ENCODE results near the gene STMN3.

Gene STMN3

GRCh38 chr20:63653041-63653973 lies at the start of gene STMN3:
Gene STMN3 (minus strand): TSS chr20:63653424. CDS start chr20:63653345, 79 bp downstream.
- DNase-seq, result no peak

- DNase-seq, result no peak
Observed at GRCh38 chr20:63702036-63702665, 48.9 kb upstream of the STMN3 start.

- DNase-seq, result no peak
Observed at GRCh38 chr20:63701329-63702035, 48.3 kb upstream of the STMN3 start.

- no peak for DNase-seq
Observed at GRCh38 chr20:63701051-63701328, 47.8 kb upstream of the STMN3 start.

DNA sequence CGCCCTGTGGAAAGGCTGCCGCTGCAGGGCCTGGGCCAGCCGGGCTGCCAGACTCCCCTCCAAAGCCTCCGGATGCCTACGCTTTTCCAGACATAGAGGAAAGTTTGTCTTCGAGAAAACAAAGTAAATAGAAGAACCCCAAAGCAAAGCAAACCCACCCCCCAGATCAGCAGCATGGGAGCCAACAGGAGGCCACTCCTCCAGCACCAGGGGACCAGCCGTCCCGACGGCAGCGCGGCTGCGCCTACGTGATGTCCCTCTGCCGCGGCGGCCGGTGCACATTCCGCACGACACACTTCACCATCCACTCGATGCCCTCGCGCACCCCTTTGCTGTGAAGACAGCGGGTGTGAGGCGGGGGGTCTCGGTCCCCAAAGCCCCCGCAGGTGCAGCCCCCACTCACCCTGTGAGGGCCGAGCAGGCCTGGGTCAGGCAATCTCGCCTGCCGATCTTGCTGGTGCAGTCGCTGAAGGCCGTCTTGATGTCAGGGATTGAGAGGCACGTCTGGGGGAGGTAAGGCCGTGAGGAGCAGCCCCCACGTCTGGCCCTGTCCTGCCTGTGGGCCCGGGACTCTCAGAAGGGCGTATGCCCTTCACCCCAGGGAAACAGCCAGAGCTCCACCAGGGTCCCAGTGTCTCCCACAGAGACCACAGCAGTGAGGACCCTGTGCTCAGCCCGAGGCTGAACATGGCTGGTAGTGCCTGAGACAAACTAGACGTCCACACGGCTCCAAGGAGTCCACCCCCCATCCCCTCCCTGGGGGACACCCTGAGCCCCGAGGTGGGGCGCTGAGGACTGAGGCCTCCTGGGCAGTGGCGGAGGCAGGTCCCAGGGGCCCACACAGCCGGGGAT lies 47.2 kb upstream of the STMN3 start:
- no peak for DNase-seq

GRCh38 chr20:63699466-63700198 lies 46.4 kb upstream of the STMN3 start:
- DNase-seq, result no peak

GRCh38 chr20:63698739-63699465 lies 45.7 kb upstream of the STMN3 start:
- no peak for DNase-seq

DNA sequence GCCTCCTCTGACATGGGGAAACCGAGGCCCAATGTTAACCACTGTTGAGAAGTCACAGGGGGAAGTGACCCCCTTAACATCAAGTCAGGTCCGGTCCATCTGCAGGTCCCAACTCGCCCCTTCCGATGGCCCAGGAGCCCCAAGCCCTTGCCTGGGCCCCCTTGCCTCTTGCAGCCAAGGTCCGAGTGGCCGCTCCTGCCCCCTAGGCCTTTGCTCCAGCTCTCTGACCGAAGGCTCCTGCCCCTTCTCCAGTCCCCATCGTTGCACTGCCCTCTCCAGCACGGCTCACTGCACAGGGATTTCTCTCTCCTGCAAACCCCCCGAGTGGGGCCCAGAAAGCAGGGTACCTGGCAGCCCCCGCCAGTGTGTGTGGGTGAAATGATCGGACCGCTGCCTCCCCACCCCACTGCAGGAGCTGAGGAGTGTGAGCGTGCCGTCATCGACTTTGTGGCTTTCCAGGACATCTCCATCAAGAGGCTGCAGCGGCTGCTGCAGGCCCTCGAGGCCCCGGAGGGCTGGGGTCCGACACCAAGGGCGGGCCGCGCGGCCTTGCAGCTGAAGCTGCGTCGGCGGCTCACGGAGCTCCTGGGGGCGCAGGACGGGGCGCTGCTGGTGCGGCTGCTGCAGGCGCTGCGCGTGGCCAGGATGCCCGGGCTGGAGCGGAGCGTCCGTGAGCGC lies 44.8 kb upstream of the STMN3 start:
- no peak for DNase-seq

DNA sequence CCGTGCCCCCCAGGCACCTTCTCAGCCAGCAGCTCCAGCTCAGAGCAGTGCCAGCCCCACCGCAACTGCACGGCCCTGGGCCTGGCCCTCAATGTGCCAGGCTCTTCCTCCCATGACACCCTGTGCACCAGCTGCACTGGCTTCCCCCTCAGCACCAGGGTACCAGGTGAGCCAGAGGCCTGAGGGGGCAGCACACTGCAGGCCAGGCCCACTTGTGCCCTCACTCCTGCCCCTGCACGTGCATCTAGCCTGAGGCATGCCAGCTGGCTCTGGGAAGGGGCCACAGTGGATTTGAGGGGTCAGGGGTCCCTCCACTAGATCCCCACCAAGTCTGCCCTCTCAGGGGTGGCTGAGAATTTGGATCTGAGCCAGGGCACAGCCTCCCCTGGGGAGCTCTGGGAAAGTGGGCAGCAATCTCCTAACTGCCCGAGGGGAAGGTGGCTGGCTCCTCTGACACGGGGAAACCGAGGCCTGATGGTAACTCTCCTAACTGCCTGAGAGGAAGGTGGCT lies 44.2 kb upstream of the STMN3 start:
- no peak for DNase-seq

GRCh38 chr20:63696628-63697356 lies 43.6 kb upstream of the STMN3 start, which contains the start of gene TNFRSF6B:
Gene TNFRSF6B (plus strand): TSS chr20:63696652. CDS start chr20:63696768, 116 bp downstream.
- DNase-seq, result no peak

GRCh38 chr20:63696306-63696627 lies 43.0 kb upstream of the STMN3 start:
- no peak for DNase-seq

DNA sequence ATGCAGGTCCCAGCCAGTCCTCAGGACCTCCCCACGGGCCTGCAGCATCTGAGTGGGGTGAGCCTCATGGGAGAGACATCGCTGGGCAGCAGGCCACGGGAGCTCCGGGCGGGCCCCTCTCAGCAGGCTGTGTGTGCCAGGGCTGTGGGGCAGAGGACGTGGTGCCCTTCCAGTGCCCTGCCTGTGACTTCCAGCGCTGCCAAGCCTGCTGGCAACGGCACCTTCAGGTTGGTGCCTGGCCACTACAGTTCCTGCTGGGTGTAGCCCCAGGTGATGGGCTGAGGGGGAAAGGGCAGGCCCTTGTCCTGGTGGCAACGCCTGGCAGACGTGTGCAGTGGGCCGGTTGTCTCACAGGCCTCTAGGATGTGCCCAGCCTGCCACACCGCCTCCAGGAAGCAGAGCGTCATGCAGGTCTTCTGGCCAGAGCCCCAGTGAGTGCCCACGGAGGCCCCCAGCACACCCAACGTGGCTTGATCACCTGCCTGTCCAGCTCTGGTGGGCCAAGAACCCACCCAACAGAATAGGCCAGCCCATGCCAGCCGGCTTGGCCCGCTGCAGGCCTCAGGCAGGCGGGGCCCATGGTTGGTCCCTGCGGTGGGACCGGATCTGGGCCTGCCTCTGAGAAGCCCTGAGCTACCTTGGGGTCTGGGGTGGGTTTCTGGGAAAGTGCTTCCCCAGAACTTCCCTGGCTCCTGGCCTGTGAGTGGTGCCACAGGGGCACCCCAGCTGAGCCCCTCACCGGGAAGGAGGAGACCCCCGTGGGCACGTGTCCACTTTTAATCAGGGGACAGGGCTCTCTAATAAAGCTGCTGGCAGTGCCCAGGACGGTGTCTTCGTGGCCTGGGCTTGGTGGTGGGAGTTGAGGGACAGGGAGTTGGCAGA lies 42.4 kb upstream of the STMN3 start:
- no peak for DNase-seq

DNA sequence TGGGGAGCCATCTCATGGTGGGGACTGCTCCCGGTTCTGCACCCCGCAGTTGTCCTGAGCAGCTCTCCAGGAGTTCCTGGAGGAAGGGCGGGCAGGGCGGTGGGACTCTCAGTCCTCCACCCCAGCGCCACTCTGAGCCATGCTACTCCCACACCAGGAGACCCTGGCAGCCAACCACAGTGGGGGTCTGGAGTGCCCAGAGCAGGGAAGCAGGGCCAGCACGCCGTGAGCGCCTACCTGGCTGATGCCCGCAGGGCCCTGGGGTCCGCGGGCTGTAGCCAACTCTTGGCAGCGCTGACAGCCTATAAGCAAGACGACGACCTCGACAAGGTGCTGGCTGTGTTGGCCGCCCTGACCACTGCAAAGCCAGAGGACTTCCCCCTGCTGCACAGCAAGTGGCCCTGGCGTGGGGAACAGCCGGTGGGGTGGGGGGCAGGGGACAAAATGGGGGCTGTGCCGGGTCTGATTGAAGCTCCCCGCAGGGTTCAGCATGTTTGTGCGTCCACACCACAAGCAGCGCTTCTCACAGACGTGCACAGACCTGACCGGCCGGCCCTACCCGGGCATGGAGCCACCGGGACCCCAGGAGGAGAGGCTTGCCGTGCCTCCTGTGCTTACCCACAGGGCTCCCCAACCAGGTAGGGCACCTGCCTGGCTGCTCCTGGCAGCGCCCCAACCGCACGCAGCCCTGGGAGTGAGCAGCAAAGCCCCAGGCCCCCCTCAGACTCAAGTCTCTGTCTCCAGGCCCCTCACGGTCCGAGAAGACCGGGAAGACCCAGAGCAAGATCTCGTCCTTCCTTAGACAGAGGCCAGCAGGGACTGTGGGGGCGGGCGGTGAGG lies 41.6 kb upstream of the STMN3 start:
- no peak for DNase-seq

- DNase-seq, result no peak
Observed at GRCh38 chr20:63693733-63694583, 40.7 kb upstream of the STMN3 start.

- no peak for DNase-seq
Observed at GRCh38 chr20:63693083-63693732, 40.0 kb upstream of the STMN3 start.

- no peak for DNase-seq
Observed at GRCh38 chr20:63692436-63693082, 39.3 kb upstream of the STMN3 start.
